ENCODE measurements around the gene CD84.
"Not testable (repeated sequence)": the region's sequence is repeated elsewhere in the genome, so short reads cannot be mapped to it uniquely, and the experiment has no call there.

The CD84 gene

DNA sequence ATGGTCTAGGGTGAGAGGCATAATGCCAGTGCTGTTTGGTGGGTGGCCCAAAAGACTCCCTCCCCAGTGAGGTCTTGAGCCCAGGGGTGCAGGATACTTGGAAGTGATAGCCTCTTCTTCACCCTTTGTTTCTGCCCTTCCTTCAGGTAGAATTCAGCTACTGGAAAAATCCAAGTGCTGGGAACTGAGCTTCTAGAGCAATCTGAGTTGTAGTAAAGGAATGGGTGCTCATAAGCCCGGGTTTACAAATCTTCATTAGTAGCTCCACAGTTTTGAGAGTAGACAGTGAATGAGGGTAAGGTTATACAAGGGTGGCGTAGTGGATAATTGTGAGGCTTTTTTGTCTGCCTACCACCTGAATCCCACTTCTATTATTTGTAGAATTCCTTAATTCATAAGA, 29.2 kb upstream of the CD84 start:
- DNase-seq, result no peak

- DNase-seq, result no peak
Observed at GRCh38 chr1:160608057-160608456, 28.8 kb upstream of the CD84 start.

- DNase-seq, result no peak
Observed at GRCh38 chr1:160607672-160608032, 28.4 kb upstream of the CD84 start.

DNA sequence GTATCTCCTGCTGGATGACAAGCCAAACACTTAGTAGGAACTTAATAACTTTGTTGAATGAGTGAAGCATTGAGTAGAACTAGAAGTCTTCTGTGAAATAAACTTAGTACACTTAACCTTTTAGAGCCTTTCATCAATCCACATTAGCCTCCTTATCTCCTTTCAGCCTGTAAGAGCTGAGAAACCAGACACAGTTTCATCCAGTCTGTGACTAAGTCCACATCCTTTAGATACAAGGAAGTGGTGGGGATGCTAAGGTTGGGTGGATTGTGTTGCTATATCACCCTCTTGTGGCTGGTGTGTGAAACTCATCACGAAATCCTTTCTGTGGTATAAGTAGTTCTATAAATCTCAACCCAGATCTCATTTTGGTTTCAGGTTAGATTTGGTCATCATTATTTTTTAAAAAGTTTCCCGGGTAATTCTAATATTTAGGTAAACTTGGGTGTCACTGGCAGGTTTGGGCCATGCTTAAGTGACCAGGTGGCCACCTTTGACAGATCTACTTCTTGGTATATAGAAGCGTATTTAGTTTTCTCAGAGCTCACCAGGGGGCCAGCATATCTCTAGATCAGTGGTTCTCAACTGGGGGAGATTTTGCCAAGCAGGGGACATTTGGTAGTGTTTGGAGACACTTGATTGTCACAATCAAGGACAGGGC, 27.8 kb upstream of the CD84 start:
- DNase-seq, result peak; percentile 42

DNA sequence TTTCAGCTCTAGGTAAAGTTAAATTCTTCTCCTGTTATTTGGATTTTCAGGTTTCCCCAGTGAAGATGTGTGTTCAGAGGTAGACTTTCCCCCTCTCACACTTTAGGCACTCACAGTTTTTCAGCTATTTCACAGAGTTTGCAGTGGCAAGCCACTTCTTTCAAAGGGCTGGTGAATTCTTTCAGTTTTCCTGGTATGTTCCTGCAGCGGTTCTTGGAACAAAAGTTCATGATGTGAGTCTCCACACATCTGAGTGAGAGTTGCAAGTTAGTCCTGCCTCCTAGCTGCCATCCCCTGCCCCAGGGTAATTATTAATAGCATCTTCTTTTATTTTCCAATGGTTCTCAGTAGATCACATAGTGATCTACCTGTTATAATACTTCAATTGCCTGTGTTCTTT, 27.3 kb upstream of the CD84 start:
- DNase-seq, result no peak

- no peak for DNase-seq
Observed at GRCh38 chr1:160605792-160606479, 26.6 kb upstream of the CD84 start.

GRCh38 chr1:160605205-160605604, 25.9 kb upstream of the CD84 start:
- no peak for DNase-seq

- no peak for DNase-seq
Observed at GRCh38 chr1:160597705-160598104, 18.4 kb upstream of the CD84 start.

DNA sequence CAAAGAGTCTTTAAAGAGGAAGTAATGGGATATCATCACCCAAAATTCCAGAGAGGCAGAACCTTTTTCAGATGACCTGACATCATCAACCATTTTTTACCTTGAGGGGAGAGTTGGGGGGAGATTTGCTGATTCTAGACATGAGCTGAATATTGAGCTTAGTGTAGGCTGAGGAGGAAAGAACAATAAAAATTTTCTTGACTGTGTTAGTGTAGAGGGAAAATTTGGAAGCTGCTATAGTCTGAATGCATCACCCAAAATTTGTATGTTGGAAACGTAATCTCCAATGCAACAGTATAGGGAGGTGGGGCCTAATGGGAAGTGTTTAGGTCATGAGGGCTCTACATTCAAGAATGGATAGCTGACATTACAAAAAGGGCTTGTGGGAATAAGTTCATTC, 17.8 kb upstream of the CD84 start:
- DNase-seq, result no peak

GRCh38 chr1:160590488-160590887, 11.2 kb upstream of the CD84 start:
- no peak for DNase-seq

GRCh38 chr1:160588468-160588867, 9.2 kb upstream of the CD84 start:
- no peak for DNase-seq

GRCh38 chr1:160584784-160585183, 5.5 kb upstream of the CD84 start:
- no peak for DNase-seq

DNA sequence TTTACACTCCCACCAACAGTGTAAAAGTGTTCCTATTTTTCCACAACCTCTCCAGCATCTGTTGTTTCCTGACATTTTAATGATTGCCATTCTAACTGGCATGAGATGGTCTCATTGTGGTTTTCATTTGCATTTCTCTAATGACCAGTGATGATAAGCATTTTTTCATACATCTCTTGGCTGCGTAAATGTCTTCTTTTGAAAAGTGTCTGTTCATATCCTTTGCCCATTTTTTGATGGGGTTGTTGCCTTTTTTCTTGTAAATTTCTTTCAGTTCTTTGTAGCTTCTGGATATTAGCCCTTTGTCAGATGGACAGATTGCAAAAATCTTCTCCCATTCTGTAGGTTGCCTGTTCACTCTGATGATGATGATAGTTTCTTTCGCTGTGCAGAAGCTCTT, 3.7 kb upstream of the CD84 start:
- DNase-seq, result not testable (repeated sequence)

GRCh38 chr1:160581961-160582360, 2.7 kb upstream of the CD84 start:
- DNase-seq, result no peak

DNA sequence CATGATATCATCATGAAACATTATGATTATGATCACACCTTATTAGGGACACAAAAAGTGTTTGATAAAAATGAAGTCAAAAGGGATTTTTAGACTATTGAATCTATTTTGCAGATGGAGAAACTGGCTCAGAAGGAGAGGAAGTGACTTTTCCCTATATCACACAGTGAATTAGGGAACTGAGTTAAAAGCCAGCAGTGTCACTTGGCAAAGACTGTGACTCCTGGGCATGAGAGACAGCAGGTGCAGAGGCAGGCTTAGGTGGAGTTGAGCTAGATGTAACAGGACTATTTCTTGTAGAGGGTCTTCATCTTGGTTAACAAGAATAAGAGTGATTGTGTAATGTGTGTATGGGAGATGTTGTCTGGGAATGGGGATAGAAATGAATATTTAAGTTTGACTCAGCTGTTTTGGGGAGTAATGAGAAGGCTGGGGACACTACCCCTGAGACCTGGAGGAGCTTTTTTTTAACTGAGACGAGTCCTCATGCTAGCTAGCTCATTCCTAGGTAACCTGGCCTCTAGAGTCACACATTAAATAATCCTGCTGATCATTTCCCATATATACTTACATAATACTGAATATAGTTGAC, 1.0 kb upstream of the CD84 start:
- no peak for DNase-seq

DNA sequence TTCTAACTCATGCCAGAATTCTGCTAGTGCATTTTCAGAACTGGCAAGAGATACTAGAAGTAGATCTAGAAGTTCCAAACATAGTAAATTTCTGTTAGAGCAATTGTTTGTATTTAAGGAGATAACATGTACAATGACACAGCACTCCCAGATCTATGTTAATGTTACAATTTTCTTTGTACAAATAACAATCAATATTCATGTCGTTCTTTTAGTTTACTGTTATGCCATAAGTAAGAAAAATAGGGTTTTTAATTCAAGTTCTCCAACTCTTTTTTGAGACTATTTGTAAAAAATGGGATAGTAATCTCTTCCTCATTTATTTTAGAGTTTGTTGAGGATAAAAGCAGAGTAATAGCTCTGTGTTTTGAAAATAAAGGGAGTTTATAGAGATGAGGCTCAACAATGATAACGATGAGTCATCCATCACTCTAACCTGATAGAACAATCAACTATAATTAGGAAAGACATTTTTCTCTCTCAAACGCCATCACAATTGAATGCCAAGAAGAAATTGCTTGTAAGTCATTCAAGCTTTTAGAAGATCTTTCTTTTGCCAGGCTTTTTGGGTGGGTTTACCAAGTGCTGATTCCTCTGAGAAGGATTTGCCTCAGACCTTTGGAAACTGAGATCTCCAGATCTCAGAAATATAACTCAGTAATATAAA, 638 bp downstream of the CD84 start:
- no peak for DNase-seq

- DNase-seq, result no peak
Observed at GRCh38 chr1:160578175-160578524, 1.1 kb downstream of the CD84 start.

DNA sequence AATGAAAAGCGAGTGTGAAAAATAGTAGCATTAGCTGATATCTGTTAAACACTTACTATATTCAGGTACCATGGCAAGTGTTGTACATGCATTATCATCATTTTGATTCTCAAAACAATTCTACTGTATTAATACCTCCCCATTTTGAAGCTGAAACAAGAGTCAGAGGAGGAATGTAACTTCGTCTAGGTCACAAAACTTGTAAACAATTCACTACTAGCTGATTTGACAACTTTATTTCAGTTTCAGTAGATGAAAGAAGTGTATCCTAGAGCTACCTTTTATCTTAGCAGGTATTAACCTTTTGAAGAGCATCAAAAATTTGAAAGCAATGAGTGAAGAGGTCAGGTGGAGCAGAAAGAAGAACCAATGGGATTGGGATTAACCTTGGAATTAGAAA, 1.6 kb downstream of the CD84 start:
- no peak for DNase-seq

GRCh38 chr1:160576884-160577283, 2.4 kb downstream of the CD84 start:
- no peak for DNase-seq

- peak; percentile 67 for DNase-seq
Observed at GRCh38 chr1:160576390-160576789, 2.9 kb downstream of the CD84 start.

GRCh38 chr1:160575112-160575664, 4.1 kb downstream of the CD84 start:
- no peak for DNase-seq

DNA sequence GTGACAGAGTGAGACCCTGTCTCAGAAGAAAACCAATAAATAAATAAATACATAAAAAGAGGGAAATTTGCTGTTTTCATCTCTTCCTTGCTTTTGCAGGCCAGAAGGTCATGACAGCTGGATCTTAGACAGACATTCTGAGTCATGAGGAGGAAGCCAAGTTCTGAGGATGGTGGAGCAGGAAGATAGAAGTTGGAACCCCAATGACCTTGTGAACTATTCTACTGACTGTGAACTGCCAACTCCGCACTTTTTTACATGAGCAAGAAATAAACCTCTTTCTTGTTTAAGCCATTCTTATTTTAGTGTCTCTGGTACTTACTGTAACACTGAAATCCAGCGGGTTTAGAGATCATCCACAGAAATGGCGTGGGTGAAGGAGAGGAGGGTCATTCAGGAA, 8.5 kb downstream of the CD84 start:
- no peak for DNase-seq

- no peak for DNase-seq
Observed at GRCh38 chr1:160569806-160570205, 9.5 kb downstream of the CD84 start.

Measured in stimulated activated naive CD4-positive, alpha-beta T cell treated with Interleukin-2 at 50 U/mL for 16 hours (primary cell).